GM23338 (cell line): Measurements from ENCODE around the gene MNX1. TPM values are rescaled to one million over a fixed set of nuclear protein-coding genes. Genes with fewer than 3 reads are reported as not detected.

Experiments used
- ATAC-seq: fragments of 200-7000 bp; cut with Tn5 transposase; 3 replicates; pipeline ENCODE4 v1.9.1; 2020
- DNase-seq: peaks from one replicate; pipeline ENCODE4 v3.0.0-alpha.2; 2015; ENCODE audit warnings: low spot score
- H2AFZ ChIP-seq: fragments of 200-600 bp; sonication (generic); 2 replicates; pipeline ENCODE4 v1.8.0; 2016; ENCODE audit warnings: antibody characterized with exemption, mild to moderate bottlenecking, moderate library complexity
- H3F3A ChIP-seq: fragments of 200-600 bp; sonication (generic); replicated peaks from 2 replicates; pipeline ENCODE4 v1.8.0; 2017; ENCODE audit warnings: antibody characterized with exemption, mixed run types, low read depth
- H3K27ac ChIP-seq: fragments of 200-600 bp; sonication (generic); 2 replicates; pipeline ENCODE4 v1.6.1; 2016; ENCODE audit warnings: low read depth
- H3K27me3 ChIP-seq: fragments of 200-600 bp; sonication (generic); 2 replicates; pipeline ENCODE4 v1.8.0; 2016; ENCODE audit warnings: mild to moderate bottlenecking, mixed run types, moderate library complexity; ENCODE audit not compliant: insufficient read depth
- H3K36me3 ChIP-seq: fragments of 200-600 bp; sonication (generic); 2 replicates; pipeline ENCODE4 v1.8.0; 2016; ENCODE audit warnings: mild to moderate bottlenecking; ENCODE audit not compliant: insufficient read depth
- H3K4me1 ChIP-seq: fragments of 200-600 bp; sonication (generic); 2 replicates; pipeline ENCODE4 v1.8.0; 2016; ENCODE audit warnings: mild to moderate bottlenecking, moderate library complexity; ENCODE audit not compliant: insufficient read depth
- H3K4me2 ChIP-seq: fragments of 200-600 bp; sonication (generic); 2 replicates; pipeline ENCODE4 v1.7.1; 2017; ENCODE audit warnings: mixed run types
- H3K4me3 ChIP-seq: fragments of 200-600 bp; sonication (generic); 2 replicates; pipeline ENCODE4 v1.6.1; 2016; ENCODE audit warnings: mixed run types
- H3K79me2 ChIP-seq: fragments of 200-600 bp; sonication (generic); replicated peaks from 2 replicates; pipeline ENCODE4 v1.8.0; 2017; ENCODE audit warnings: mild to moderate bottlenecking; ENCODE audit not compliant: insufficient read depth
- H3K9me2 ChIP-seq: fragments of 200-600 bp; sonication (generic); 2 replicates; pipeline ENCODE4 v1.8.0; 2017; ENCODE audit not compliant: insufficient read depth
- H4K20me1 ChIP-seq: fragments of 200-600 bp; sonication (generic); replicated peaks from 2 replicates; pipeline ENCODE4 v1.8.0; 2017; ENCODE audit warnings: mild to moderate bottlenecking; ENCODE audit not compliant: insufficient read depth
- H3K27ac Mint-ChIP-seq: 2 replicates; pipeline ENCODE4 v1.8.0; 2020; ENCODE audit warnings: inconsistent platforms, mild to moderate bottlenecking, moderate library complexity, mixed read lengths
- H3K27me3 Mint-ChIP-seq: 3 replicates; pipeline ENCODE4 v1.8.0; 2022; ENCODE audit warnings: low read depth, mild to moderate bottlenecking, moderate library complexity, mixed read lengths, inconsistent platforms; ENCODE audit not compliant: insufficient read depth, poor library complexity
- H3K36me3 Mint-ChIP-seq: 3 replicates; pipeline ENCODE4 v1.8.0; 2021; ENCODE audit warnings: low read depth, mild to moderate bottlenecking, inconsistent platforms, moderate library complexity, mixed read lengths
- H3K4me1 Mint-ChIP-seq: 3 replicates; pipeline ENCODE4 v1.8.0; 2020; ENCODE audit warnings: mild to moderate bottlenecking, inconsistent platforms, mixed read lengths
- H3K4me3 Mint-ChIP-seq: 3 replicates; pipeline ENCODE4 v1.8.0; 2021; ENCODE audit warnings: moderate library complexity, mild to moderate bottlenecking, inconsistent platforms, mixed read lengths
- H3K9me3 Mint-ChIP-seq: 3 replicates; pipeline ENCODE4 v1.8.0; 2020; ENCODE audit warnings: moderate library complexity, mild to moderate bottlenecking, inconsistent platforms, mixed read lengths
- CREB1 ChIP-seq: fragments of 250-450 bp; sonication (Bioruptor Pico); IDR thresholded peaks from 2 replicates; pipeline ENCODE4 v1.5.0; 2020; ENCODE audit warnings: low read depth, mild to moderate bottlenecking, moderate library complexity
- EZH2 ChIP-seq: fragments of 200-600 bp; sonication (generic); IDR thresholded peaks from one replicate; pipeline ENCODE4 v1.8.0; 2017; ENCODE audit warnings: antibody characterized with exemption, mild to moderate bottlenecking, low read depth; ENCODE audit not compliant: unreplicated experiment
- EZH2phosphoT487 ChIP-seq: fragments of 200-600 bp; sonication (generic); IDR thresholded peaks from one replicate; pipeline ENCODE4 v1.8.1; 2018; ENCODE audit warnings: antibody characterized with exemption; ENCODE audit not compliant: unreplicated experiment
- JUNB ChIP-seq: IDR thresholded peaks from one replicate; pipeline ENCODE4 v1.6.1; 2016; ENCODE audit warnings: antibody characterized with exemption; ENCODE audit not compliant: unreplicated experiment
- NANOG ChIP-seq: IDR thresholded peaks from 2 replicates; pipeline ENCODE4 v1.6.1; 2016; ENCODE audit warnings: antibody characterized with exemption, borderline replicate concordance
- POLR2AphosphoS5 ChIP-seq: IDR thresholded peaks from 2 replicates; pipeline ENCODE4 v1.6.1; 2016; ENCODE audit warnings: antibody characterized with exemption, low read depth
- REST ChIP-seq: IDR thresholded peaks from one replicate; pipeline ENCODE4 v1.6.1; 2018; ENCODE audit warnings: antibody characterized with exemption; ENCODE audit not compliant: unreplicated experiment
- STAT1 ChIP-seq: IDR thresholded peaks from one replicate; pipeline ENCODE4 v1.6.1; 2016; ENCODE audit warnings: antibody characterized with exemption; ENCODE audit not compliant: unreplicated experiment
- ZNF114 ChIP-seq: fragments of 250-450 bp; sonication (Bioruptor Pico); IDR thresholded peaks from 2 replicates; pipeline ENCODE4 v1.5.0; 2020; ENCODE audit warnings: mild to moderate bottlenecking, moderate library complexity
- ZNF331 ChIP-seq: fragments of 250-450 bp; sonication (Bioruptor Pico); IDR thresholded peaks from 2 replicates; pipeline ENCODE4 v1.5.0; 2020; ENCODE audit warnings: low read depth, mild to moderate bottlenecking, moderate library complexity
- polyA plus RNA-seq: library from polyadenylated mRNA; unstranded; fragments of >200 nt; fragmentation: Nextera tagmentation; extraction: Ambion mirVana; gene quantifications from 2 replicates; pipeline ENCODE4 v1.2.1, GENCODE V29; 2016
- total RNA-seq: library from RNA; depleted of rRNA; stranded (reverse); fragments of >200 nt; shearing (Covaris generic); gene quantifications from 2 replicates; pipeline ENCODE4 v1.2.3, GENCODE V29; 2014
- TF ChIP-seq, protein P1 (sequence below): IDR thresholded peaks from 2 replicates; pipeline ENCODE4 v1.6.1; 2016; ENCODE audit warnings: antibody characterized with exemption
- TF ChIP-seq, protein P2 (sequence below): fragments of 250-450 bp; sonication (Bioruptor Pico); IDR thresholded peaks from 2 replicates; pipeline ENCODE4 v1.5.0; 2020; ENCODE audit warnings: mild to moderate bottlenecking, moderate library complexity
- TF ChIP-seq, protein P3 (sequence below), 2 experiments: fragments of 200-600 bp in 1 of 2; sonication (generic) in 1 of 2; conservative IDR thresholded peaks; 2 replicates each; pipeline versions ENCODE4 v1.5.1 to v1.6.1; 2016 to 2017; ENCODE audit warnings: antibody characterized with exemption in 2 of 2, low read depth in 2 of 2, mild to moderate bottlenecking in 2 of 2, moderate library complexity in 1 of 2

Gene MNX1
- total and polyA plus RNA-seq, 2 experiments from 2014 or later: 0.14 to 0.24 TPM

- H3K36me3 Mint-ChIP-seq: no peaks in the 10 kb centered on the region; the same call in 2 of the 3 replicates
- no peak overlapping the region for H3K27ac Mint-ChIP-seq
- no peak for ATAC-seq
- H3K4me1 ChIP-seq: no peaks in the 10 kb centered on the region
- no peak for TF ChIP-seq STAT1
- no peak for TF ChIP-seq ZNF331 (CRISPR knock-in tag)
- no peak for TF ChIP-seq JUNB
- TF ChIP-seq EZH2phosphoT487: no peak
- TF ChIP-seq, protein P1, sequence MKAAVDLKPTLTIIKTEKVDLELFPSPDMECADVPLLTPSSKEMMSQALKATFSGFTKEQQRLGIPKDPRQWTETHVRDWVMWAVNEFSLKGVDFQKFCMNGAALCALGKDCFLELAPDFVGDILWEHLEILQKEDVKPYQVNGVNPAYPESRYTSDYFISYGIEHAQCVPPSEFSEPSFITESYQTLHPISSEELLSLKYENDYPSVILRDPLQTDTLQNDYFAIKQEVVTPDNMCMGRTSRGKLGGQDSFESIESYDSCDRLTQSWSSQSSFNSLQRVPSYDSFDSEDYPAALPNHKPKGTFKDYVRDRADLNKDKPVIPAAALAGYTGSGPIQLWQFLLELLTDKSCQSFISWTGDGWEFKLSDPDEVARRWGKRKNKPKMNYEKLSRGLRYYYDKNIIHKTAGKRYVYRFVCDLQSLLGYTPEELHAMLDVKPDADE: no peak
- TF ChIP-seq, protein P2, sequence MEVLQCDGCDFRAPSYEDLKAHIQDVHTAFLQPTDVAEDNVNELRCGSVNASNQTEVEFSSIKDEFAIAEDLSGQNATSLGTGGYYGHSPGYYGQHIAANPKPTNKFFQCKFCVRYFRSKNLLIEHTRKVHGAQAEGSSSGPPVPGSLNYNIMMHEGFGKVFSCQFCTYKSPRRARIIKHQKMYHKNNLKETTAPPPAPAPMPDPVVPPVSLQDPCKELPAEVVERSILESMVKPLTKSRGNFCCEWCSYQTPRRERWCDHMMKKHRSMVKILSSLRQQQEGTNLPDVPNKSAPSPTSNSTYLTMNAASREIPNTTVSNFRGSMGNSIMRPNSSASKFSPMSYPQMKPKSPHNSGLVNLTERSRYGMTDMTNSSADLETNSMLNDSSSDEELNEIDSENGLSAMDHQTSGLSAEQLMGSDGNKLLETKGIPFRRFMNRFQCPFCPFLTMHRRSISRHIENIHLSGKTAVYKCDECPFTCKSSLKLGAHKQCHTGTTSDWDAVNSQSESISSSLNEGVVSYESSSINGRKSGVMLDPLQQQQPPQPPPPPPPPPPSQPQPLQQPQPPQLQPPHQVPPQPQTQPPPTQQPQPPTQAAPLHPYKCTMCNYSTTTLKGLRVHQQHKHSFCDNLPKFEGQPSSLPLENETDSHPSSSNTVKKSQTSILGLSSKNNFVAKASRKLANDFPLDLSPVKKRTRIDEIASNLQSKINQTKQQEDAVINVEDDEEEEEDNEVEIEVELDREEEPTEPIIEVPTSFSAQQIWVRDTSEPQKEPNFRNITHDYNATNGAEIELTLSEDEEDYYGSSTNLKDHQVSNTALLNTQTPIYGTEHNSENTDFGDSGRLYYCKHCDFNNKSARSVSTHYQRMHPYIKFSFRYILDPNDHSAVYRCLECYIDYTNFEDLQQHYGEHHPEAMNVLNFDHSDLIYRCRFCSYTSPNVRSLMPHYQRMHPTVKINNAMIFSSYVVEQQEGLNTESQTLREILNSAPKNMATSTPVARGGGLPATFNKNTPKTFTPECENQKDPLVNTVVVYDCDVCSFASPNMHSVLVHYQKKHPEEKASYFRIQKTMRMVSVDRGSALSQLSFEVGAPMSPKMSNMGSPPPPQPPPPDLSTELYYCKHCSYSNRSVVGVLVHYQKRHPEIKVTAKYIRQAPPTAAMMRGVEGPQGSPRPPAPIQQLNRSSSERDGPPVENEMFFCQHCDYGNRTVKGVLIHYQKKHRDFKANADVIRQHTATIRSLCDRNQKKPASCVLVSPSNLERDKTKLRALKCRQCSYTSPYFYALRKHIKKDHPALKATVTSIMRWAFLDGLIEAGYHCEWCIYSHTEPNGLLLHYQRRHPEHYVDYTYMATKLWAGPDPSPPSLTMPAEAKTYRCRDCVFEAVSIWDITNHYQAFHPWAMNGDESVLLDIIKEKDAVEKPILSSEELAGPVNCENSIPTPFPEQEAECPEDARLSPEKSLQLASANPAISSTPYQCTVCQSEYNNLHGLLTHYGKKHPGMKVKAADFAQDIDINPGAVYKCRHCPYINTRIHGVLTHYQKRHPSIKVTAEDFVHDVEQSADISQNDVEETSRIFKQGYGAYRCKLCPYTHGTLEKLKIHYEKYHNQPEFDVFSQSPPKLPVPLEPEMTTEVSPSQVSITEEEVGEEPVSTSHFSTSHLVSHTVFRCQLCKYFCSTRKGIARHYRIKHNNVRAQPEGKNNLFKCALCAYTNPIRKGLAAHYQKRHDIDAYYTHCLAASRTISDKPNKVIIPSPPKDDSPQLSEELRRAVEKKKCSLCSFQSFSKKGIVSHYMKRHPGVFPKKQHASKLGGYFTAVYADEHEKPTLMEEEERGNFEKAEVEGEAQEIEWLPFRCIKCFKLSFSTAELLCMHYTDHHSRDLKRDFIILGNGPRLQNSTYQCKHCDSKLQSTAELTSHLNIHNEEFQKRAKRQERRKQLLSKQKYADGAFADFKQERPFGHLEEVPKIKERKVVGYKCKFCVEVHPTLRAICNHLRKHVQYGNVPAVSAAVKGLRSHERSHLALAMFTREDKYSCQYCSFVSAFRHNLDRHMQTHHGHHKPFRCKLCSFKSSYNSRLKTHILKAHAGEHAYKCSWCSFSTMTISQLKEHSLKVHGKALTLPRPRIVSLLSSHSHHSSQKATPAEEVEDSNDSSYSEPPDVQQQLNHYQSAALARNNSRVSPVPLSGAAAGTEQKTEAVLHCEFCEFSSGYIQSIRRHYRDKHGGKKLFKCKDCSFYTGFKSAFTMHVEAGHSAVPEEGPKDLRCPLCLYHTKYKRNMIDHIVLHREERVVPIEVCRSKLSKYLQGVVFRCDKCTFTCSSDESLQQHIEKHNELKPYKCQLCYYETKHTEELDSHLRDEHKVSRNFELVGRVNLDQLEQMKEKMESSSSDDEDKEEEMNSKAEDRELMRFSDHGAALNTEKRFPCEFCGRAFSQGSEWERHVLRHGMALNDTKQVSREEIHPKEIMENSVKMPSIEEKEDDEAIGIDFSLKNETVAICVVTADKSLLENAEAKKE (CRISPR knock-in tag): no peak
- TF ChIP-seq CREB1 (CRISPR knock-in tag): no peak
- no peak for TF ChIP-seq POLR2AphosphoS5
- TF ChIP-seq ZNF114 (CRISPR knock-in tag): no peak
- no peak for TF ChIP-seq EZH2
- TF ChIP-seq, protein P3, sequence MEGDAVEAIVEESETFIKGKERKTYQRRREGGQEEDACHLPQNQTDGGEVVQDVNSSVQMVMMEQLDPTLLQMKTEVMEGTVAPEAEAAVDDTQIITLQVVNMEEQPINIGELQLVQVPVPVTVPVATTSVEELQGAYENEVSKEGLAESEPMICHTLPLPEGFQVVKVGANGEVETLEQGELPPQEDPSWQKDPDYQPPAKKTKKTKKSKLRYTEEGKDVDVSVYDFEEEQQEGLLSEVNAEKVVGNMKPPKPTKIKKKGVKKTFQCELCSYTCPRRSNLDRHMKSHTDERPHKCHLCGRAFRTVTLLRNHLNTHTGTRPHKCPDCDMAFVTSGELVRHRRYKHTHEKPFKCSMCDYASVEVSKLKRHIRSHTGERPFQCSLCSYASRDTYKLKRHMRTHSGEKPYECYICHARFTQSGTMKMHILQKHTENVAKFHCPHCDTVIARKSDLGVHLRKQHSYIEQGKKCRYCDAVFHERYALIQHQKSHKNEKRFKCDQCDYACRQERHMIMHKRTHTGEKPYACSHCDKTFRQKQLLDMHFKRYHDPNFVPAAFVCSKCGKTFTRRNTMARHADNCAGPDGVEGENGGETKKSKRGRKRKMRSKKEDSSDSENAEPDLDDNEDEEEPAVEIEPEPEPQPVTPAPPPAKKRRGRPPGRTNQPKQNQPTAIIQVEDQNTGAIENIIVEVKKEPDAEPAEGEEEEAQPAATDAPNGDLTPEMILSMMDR (conservative IDR thresholded peaks at IDR 0.05; ENCODE audit: low read depth in 2 of 2): no peak
- no peak for TF ChIP-seq NANOG
- TF ChIP-seq REST: no peak
- no peaks in the 10 kb centered on the region for H3F3A ChIP-seq
- H3K4me1 Mint-ChIP-seq: no peaks in the 10 kb centered on the region
- H2AFZ ChIP-seq: no peak overlapping the region
- no peak overlapping the region for H3K27ac ChIP-seq
- H3K4me3 ChIP-seq: no peak overlapping the region
- no peaks in the 10 kb centered on the region for H3K27me3 ChIP-seq
- no peaks in the 10 kb centered on the region for H3K27me3 Mint-ChIP-seq
- no peak for DNase-seq
- peaks cover 10% of the 10 kb centered on the region; the same call in 1 of the 2 replicates for H3K9me2 ChIP-seq
- H3K36me3 ChIP-seq: no peaks in the 10 kb centered on the region
- no peak overlapping the region for H3K4me3 Mint-ChIP-seq
- no peaks in the 10 kb centered on the region for H3K79me2 ChIP-seq
- no peak overlapping the region for H3K4me2 ChIP-seq
- H3K9me3 Mint-ChIP-seq: peaks cover 13% of the 10 kb centered on the region
- H4K20me1 ChIP-seq: no peaks in the 10 kb centered on the region
Observed at GRCh38 chr7:157059534-157059933, 49.1 kb upstream of the MNX1 start.
